ENCODE results near the gene CISH.

DNA sequence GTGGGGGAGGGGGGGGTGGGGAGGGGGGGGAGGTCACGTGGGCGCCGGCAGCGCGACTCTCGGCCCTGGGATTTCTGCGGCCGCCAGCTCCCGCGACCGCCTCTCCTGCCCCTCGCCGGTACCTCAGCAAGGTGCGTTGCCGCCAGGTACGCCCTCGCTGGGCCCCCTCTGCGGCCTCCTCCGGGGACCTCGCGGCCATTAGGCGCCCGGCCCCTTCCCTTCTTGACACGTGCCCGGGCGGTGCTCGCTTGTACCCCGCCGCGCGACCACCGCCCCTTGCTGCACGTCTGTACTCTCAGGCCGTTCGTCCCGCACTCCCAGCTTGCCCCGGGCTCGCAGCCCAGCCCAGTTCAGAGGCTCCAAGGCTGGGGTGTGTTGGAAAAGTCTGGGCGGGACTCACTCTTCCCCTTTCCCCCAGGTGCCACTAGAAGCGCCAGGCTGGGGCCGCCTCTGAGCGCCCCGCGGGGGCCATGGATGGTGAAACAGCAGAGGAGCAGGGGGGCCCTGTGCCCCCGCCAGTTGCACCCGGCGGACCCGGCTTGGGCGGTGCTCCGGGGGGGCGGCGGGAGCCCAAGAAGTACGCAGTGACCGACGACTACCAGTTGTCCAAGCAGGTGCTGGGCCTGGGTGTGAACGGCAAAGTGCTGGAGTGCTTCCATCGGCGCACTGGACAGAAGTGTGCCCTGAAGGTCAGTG, 5.7 kb upstream of the CISH start, which contains the start of gene MAPKAPK3:
- TF ChIP-seq, protein P1, sequence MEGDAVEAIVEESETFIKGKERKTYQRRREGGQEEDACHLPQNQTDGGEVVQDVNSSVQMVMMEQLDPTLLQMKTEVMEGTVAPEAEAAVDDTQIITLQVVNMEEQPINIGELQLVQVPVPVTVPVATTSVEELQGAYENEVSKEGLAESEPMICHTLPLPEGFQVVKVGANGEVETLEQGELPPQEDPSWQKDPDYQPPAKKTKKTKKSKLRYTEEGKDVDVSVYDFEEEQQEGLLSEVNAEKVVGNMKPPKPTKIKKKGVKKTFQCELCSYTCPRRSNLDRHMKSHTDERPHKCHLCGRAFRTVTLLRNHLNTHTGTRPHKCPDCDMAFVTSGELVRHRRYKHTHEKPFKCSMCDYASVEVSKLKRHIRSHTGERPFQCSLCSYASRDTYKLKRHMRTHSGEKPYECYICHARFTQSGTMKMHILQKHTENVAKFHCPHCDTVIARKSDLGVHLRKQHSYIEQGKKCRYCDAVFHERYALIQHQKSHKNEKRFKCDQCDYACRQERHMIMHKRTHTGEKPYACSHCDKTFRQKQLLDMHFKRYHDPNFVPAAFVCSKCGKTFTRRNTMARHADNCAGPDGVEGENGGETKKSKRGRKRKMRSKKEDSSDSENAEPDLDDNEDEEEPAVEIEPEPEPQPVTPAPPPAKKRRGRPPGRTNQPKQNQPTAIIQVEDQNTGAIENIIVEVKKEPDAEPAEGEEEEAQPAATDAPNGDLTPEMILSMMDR (IDR thresholded peaks at IDR 0.05), result no peak
- no peak for TF ChIP-seq POLR2A (IDR thresholded peaks at IDR 0.05)

Measured in testis (tissue), 2 donors.